K562 (cell line): Measurements from ENCODE around the gene IRF8. TPM values are rescaled to one million over a fixed set of nuclear protein-coding genes. Genes with fewer than 3 reads are reported as not detected.

Experiments
- ATAC-seq: fragments of 200-7000 bp; cut with Tn5 transposase; 3 replicates; pipeline ENCODE4 v1.9.1; 2020; ENCODE audit warnings: moderate library complexity
- BruUV-seq: library from RNA; stranded (reverse); fragments of 400-500 nt; replicated peaks from 2 replicates; lab custom pipeline; 2021; lab: Mats Ljungman, UMichigan
- CTCF ChIA-PET: fragments of 300-600 bp; formaldehyde crosslinking; extraction: SDS; loops from one replicate; lab custom pipeline; 2021; ENCODE audit warnings: low intra/inter-chr PET ratio; lab: Yijun Ruan, JAX
- POLR2A ChIA-PET: fragments of 300-600, 350-650 bp; sonication (Branson Sonifier 250); formaldehyde crosslinking; extraction: SDS; loops from one replicate; lab custom pipeline; 2021; ENCODE audit warnings: antibody characterized with exemption, inconsistent platforms; lab: Yijun Ruan, JAX
- DNase-seq, 4 experiments: peaks; one replicate each; pipeline versions ENCODE4 v3.0.0 to v3.0.0-alpha.2; 2011 to 2018; ENCODE audit warnings: low spot score in 3 of 4, mixed read lengths in 3 of 4; ENCODE audit errors: extremely low read depth in 1 of 4
- FAIRE-seq: peaks from 2 replicates; lab custom pipeline; 2011; peaks lifted over from hg19 to GRCh38; lab: Jason Lieb, UNC
- H2AFZ ChIP-seq: 2 replicates; pipeline ENCODE4 v1.6.0; 2011; ENCODE audit warnings: low read depth, low read length, control low read depth, inconsistent platforms
- H3K27ac ChIP-seq: fragments of 200-600 bp; 3 replicates; pipeline ENCODE4 v1.8.0; 2011; ENCODE audit warnings: low read depth, mild to moderate bottlenecking, control low read depth, inconsistent platforms, low read length, moderate library complexity, mixed read lengths; ENCODE audit errors: extremely low read depth
- H3K27me3 ChIP-seq, 2 experiments: fragments of 300-600 bp in 1 of 2; 2 replicates in 1 of 2; 3 replicates in 1 of 2; pipeline versions ENCODE4 v1.6.0 to v1.8.0; 2011; ENCODE audit warnings: inconsistent platforms in 2 of 2, low read length in 2 of 2, mild to moderate bottlenecking in 1 of 2, mixed read lengths in 1 of 2, moderate library complexity in 1 of 2; ENCODE audit not compliant: control insufficient read depth in 2 of 2, insufficient read depth in 2 of 2
- H3K36me3 ChIP-seq: fragments of 300-600 bp; 3 replicates; pipeline ENCODE4 v1.8.0; 2011; ENCODE audit warnings: mild to moderate bottlenecking, low read length, inconsistent platforms; ENCODE audit not compliant: control insufficient read depth, insufficient read depth
- H3K4me1 ChIP-seq, 2 experiments: fragments of 200-600 bp in 1 of 2; replicated peaks in 1 of 2; 2 replicates in 1 of 2; 3 replicates in 1 of 2; pipeline versions ENCODE4 v1.5.1 to v1.8.0; 2011; ENCODE audit warnings: inconsistent platforms in 2 of 2, low read length in 2 of 2, mild to moderate bottlenecking in 1 of 2, mixed read lengths in 1 of 2, moderate library complexity in 1 of 2; ENCODE audit not compliant: control insufficient read depth in 2 of 2, insufficient read depth in 2 of 2
- H3K4me2 ChIP-seq: 2 replicates; pipeline ENCODE4 v1.6.1; 2011; ENCODE audit warnings: low read length, control low read depth, inconsistent platforms, mixed read lengths; ENCODE audit not compliant: insufficient read depth
- H3K4me3 ChIP-seq: fragments of 200-600 bp; sonication (generic), shearing (Covaris generic); 2 replicates; pipeline ENCODE4 v1.5.1; 2016; ENCODE audit warnings: control low read depth, inconsistent platforms
- H3K79me2 ChIP-seq: fragments of 200-600 bp; 3 replicates; pipeline ENCODE4 v1.8.0; 2011; ENCODE audit warnings: low read length, inconsistent platforms; ENCODE audit not compliant: control insufficient read depth, insufficient read depth
- H3K9ac ChIP-seq, 2 experiments: 2 replicates each; pipeline versions ENCODE4 v1.6.0 to v1.6.1; 2011; ENCODE audit warnings: low read depth in 2 of 2, low read length in 2 of 2, control low read depth in 1 of 2, inconsistent platforms in 1 of 2, mild to moderate bottlenecking in 1 of 2, mixed read lengths in 1 of 2; ENCODE audit not compliant: insufficient read depth in 1 of 2
- H3K9me1 ChIP-seq: one replicate; pipeline ENCODE4 v1.6.0; 2011; ENCODE audit warnings: inconsistent platforms, mild to moderate bottlenecking, low read length, moderate library complexity; ENCODE audit not compliant: control insufficient read depth, insufficient read depth
- H3K9me3 ChIP-seq: replicated peaks from 2 replicates; pipeline ENCODE4 v1.5.1; 2011; ENCODE audit warnings: low read depth, low read length, inconsistent platforms; ENCODE audit not compliant: control insufficient read depth, insufficient read depth
- H4K20me1 ChIP-seq: replicated peaks from 2 replicates; pipeline ENCODE4 v1.6.1; 2011; ENCODE audit warnings: low read length, inconsistent platforms, mixed read lengths; ENCODE audit not compliant: control insufficient read depth, insufficient read depth
- CREB5 ChIP-seq: fragments of 250-450 bp; sonication (Bioruptor Pico); IDR thresholded peaks from 2 replicates; pipeline ENCODE4 v1.5.0; 2020; ENCODE audit warnings: mild to moderate bottlenecking
- FOXJ3 ChIP-seq: sonication (generic); formaldehyde crosslinking; IDR thresholded peaks from 2 replicates; pipeline ENCODE4 v1.4.0; 2020; ENCODE audit warnings: mild to moderate bottlenecking, missing genetic modification reagents
- GATAD2B ChIP-seq: fragments of 450-650 bp; IDR thresholded peaks from 2 replicates; pipeline ENCODE4 v1.6.1; 2017; ENCODE audit warnings: mild to moderate bottlenecking, borderline replicate concordance
- MTA2 ChIP-seq: fragments of 450-650 bp; IDR thresholded peaks from 2 replicates; pipeline ENCODE4 v1.6.1; 2016; ENCODE audit warnings: low read depth
- NUFIP1 ChIP-seq: fragments of 450-650 bp; IDR thresholded peaks from 2 replicates; pipeline ENCODE4 v1.6.1; 2018; ENCODE audit not compliant: partially characterized antibody
- RBM22 ChIP-seq: fragments of 200-400 bp; formaldehyde crosslinking; IDR thresholded peaks from 2 replicates; pipeline ENCODE4 v1.6.1; 2018; ENCODE audit warnings: low read length, low read depth; ENCODE audit not compliant: poor library complexity, severe bottlenecking
- SAP30 ChIP-seq: fragments of 200-600 bp; sonication (generic); IDR thresholded peaks from 2 replicates; pipeline ENCODE4 v1.6.1; 2012; ENCODE audit warnings: borderline replicate concordance, low read depth, mild to moderate bottlenecking, moderate library complexity, low read length, control low read depth, inconsistent platforms; ENCODE audit not compliant: insufficient read depth, poor library complexity, severe bottlenecking
- STAG1 ChIP-seq: sonication (generic); formaldehyde crosslinking; IDR thresholded peaks from 2 replicates; pipeline ENCODE4 v1.5.0; 2020; ENCODE audit warnings: missing genetic modification reagents, borderline replicate concordance
- TEAD4 ChIP-seq, 2 experiments: sonication (generic) in 1 of 2; formaldehyde crosslinking in 1 of 2; IDR thresholded peaks; 2 replicates each; pipeline versions ENCODE4 v1.6.1 to v1.8.0; 2012 to 2022; ENCODE audit warnings: borderline replicate concordance in 1 of 2, inconsistent platforms in 1 of 2, low read length in 1 of 2, mild to moderate bottlenecking in 1 of 2, missing genetic modification reagents in 1 of 2
- ZNF197 ChIP-seq: fragments of 200-800 bp; sonication (Bioruptor generic); IDR thresholded peaks from 2 replicates; pipeline ENCODE4 v1.6.1; 2016; ENCODE audit warnings: low read depth, missing genetic modification characterization, missing compliant biosample characterization
- WGBS: fragments of 100-300 bp; shearing (Covaris generic); methylation state at CpG from one replicate; pipeline ENCODE4 v1.1.6; 2016; ENCODE audit warnings: low coverage, mixed read lengths; ENCODE audit not compliant: insufficient coverage; ENCODE audit errors: missing lambda C conversion rate; 5-methylcytosine and 5-hydroxymethylcytosine counted together
- in situ Hi-C: fragments of 300-500 bp; cut with MboI; formaldehyde crosslinking; loops from 4 replicates; pipeline ENCODE4 v1.15.0; 2018; ENCODE audit warnings: inconsistent platforms, mixed read lengths
- intact Hi-C: fragments of 100-400 bp; cut with micrococcal nuclease; formaldehyde crosslinking; loops from 2 replicates; pipeline ENCODE4 v1.14.2; 2022
- polyA plus RNA-seq, 8 experiments: library from polyadenylated mRNA; depleted of rRNA in 4 of 8; stranded (reverse) in 5 of 8; unstranded in 3 of 8; fragments of >200 nt; fragmentation: Nextera tagmentation in 2 of 8; fragmentation: Illumina TruSeq in 1 of 8; extraction: Ambion mirVana in 2 of 8; extraction: Trizol in 1 of 8; gene quantifications; 2 replicates each; pipeline versions ENCODE4 v1.2.1 to v1.2.3, GENCODE V29; 2011 to 2014; ENCODE audit warnings: inconsistent platforms in 1 of 8, missing spikeins in 1 of 8
- total RNA-seq, 7 experiments: library from RNA; depleted of rRNA in 6 of 7; stranded (reverse); fragments of >200 nt in 6 of 7; fragmentation: Illumina TruSeq in 2 of 7; extraction: Trizol in 2 of 7; gene quantifications; 2 replicates each; pipeline versions ENCODE4 v1.2.1 to v1.2.3, GENCODE V29; 2011 to 2021; ENCODE audit warnings: low replicate concordance in 1 of 7
- TF ChIP-seq, protein P1 (sequence below): IDR thresholded peaks from 2 replicates; pipeline ENCODE4 v1.6.1; 2014; ENCODE audit warnings: antibody characterized with exemption
- TF ChIP-seq, protein P2 (sequence below): sonication (generic); formaldehyde crosslinking; IDR thresholded peaks from 2 replicates; pipeline ENCODE4 v1.8.0; 2022; ENCODE audit warnings: missing genetic modification reagents, mild to moderate bottlenecking, borderline replicate concordance
- TF ChIP-seq, protein P3 (sequence below): fragments of 450-650 bp; IDR thresholded peaks from 2 replicates; pipeline ENCODE4 v1.6.1; 2016; ENCODE audit warnings: antibody characterized with exemption

Gene IRF8
- total and polyA plus RNA-seq, 9 of the 15 experiments (the other 6 are each of a cell fraction or from before 2014, with no cell fraction given) = 0.01 to 0.98 TPM; not detected in 7

DNA sequence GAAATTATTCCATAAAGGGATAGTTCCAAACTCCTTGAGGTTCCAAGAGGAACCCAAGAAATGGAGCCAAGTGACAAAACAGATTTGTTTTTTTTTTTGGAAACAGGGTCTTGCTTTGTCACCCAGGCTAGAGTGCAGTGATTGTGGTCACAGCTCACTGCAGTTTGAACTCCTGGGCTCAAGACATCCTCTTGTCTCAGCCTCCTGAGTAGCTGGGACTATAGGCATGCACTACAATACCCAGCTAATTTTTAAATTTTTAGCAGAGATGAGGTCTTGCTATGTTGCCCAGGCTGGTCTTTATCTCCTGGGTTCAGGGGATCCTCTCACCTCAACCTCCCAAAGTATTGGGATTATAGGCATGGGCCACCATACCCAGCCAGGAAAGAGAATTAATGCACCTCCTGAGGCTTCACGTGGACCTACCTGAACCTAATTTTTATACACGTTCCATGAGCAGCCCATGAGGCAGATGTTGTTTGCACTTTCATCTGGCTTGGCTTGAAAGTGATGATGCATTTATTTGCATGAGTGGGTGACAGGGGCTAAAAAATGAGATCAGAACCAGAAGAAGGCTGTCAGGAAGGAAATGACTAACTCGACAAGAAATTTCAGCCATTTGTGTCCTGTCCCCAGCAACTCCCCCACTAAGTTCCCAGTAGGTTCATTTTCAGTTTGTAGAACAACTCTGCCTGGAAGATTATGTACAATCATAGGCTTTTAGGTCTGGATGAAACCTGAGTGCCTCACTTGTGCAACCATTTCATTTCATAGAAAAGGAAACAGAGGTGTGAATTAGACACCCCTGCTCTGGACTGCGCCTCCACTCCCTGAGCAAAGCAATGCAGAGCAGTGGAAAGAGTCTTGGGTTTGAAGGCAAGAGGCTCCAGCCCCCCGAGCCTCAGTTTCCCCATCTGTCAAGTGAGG lies 10.3 kb upstream of the IRF8 start:
- Histone ChIP-seq H3K9ac (no peak overlapping the region), H3K36me3 (no peaks in the 10 kb centered on the region), H3K27me3 (peaks cover 27 to 42% of the 10 kb centered on the region in 2 experiments), H3K9me3 (no peaks in the 10 kb centered on the region), H3K4me3 (no peak overlapping the region), H3K9me1 (no peaks in the 10 kb centered on the region), H3K4me2 (no peak overlapping the region), H3K79me2 (no peaks in the 10 kb centered on the region), H4K20me1 (peaks cover 6% of the 10 kb centered on the region; the same call in 1 of the 2 replicates), H3K27ac (no peak overlapping the region), H3K4me1 (no peaks in the 10 kb centered on the region), H2AFZ (no peak overlapping the region)
- BruUV-seq = no TSS peak
- in situ Hi-C loops (no loop called here), intact Hi-C loops (no loop called here)
- ATAC-seq (no peak), FAIRE-seq (no peak), DNase-seq (no peak)
- 3% methylated on average over 5 of the region's 5 CpGs for WGBS
- POLR2A ChIA-PET = interaction anchor here (0.6 kb wide), 1 partner anchor 156 kb away, joined by 3 read pairs; no protein-coding TSS in a partner anchor
- CTCF ChIA-PET = interaction anchor here (0.6 kb wide), 1 partner anchor 300 kb away, joined by 3 read pairs; no protein-coding TSS in a partner anchor
- TF ChIP-seq ZNF197 (CRISPR knock-in tag) (no peak), FOXJ3 (CRISPR knock-in tag) (no peak), SAP30 (no peak), RBM22 (no peak), CREB5 (CRISPR knock-in tag) (no peak), TEAD4 (IDR thresholded peaks at IDR 0.05; ENCODE audit: low read length) (no peak), TEAD4 (CRISPR knock-in tag; IDR thresholded peaks at IDR 0.05; ENCODE audit: borderline replicate concordance) (no peak), STAG1 (no peak), MTA2 (no peak), NUFIP1 (no peak), GATAD2B (no peak)
- TF ChIP-seq, protein P1, sequence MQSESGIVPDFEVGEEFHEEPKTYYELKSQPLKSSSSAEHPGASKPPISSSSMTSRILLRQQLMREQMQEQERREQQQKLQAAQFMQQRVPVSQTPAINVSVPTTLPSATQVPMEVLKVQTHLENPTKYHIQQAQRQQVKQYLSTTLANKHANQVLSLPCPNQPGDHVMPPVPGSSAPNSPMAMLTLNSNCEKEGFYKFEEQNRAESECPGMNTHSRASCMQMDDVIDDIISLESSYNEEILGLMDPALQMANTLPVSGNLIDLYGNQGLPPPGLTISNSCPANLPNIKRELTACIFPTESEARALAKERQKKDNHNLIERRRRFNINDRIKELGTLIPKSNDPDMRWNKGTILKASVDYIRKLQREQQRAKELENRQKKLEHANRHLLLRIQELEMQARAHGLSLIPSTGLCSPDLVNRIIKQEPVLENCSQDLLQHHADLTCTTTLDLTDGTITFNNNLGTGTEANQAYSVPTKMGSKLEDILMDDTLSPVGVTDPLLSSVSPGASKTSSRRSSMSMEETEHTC = no peak
- TF ChIP-seq, protein P2, sequence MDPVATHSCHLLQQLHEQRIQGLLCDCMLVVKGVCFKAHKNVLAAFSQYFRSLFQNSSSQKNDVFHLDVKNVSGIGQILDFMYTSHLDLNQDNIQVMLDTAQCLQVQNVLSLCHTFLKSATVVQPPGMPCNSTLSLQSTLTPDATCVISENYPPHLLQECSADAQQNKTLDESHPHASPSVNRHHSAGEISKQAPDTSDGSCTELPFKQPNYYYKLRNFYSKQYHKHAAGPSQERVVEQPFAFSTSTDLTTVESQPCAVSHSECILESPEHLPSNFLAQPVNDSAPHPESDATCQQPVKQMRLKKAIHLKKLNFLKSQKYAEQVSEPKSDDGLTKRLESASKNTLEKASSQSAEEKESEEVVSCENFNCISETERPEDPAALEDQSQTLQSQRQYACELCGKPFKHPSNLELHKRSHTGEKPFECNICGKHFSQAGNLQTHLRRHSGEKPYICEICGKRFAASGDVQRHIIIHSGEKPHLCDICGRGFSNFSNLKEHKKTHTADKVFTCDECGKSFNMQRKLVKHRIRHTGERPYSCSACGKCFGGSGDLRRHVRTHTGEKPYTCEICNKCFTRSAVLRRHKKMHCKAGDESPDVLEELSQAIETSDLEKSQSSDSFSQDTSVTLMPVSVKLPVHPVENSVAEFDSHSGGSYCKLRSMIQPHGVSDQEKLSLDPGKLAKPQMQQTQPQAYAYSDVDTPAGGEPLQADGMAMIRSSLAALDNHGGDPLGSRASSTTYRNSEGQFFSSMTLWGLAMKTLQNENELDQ (CRISPR knock-in tag) = no peak
- TF ChIP-seq, protein P3, sequence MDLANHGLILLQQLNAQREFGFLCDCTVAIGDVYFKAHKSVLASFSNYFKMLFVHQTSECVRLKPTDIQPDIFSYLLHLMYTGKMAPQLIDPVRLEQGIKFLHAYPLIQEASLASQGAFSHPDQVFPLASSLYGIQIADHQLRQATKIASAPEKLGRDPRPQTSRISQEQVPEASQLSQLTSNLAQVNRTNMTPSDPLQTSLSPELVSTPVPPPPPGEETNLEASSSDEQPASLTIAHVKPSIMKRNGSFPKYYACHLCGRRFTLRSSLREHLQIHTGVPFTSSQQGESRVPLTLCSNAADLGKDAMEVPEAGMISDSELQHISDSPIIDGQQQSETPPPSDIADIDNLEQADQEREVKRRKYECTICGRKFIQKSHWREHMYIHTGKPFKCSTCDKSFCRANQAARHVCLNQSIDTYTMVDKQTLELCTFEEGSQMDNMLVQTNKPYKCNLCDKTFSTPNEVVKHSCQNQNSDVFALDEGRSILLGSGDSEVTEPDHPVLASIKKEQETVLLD = no peak
